Ascending aorta (tissue), 2 donors: ENCODE results near the gene ZBTB20. TPM values are rescaled to one million over a fixed set of nuclear protein-coding genes. Genes with fewer than 3 reads are reported as not detected.

ENCODE experiments used
- DNase-seq, 2 donors: peaks; one replicate each; pipeline ENCODE4 v3.0.0-alpha.2; 2019; ENCODE audit warnings: low spot score in 2 of 2
- H3K27ac ChIP-seq, 2 donors: fragments of 200-600 bp; sonication (generic); one replicate each; pipeline ENCODE4 v1.5.1; 2016 to 2017; ENCODE audit warnings: mild to moderate bottlenecking in 1 of 2
- H3K27me3 ChIP-seq: fragments of 200-600 bp; sonication (generic); one replicate; pipeline ENCODE4 v1.5.1; 2017
- H3K36me3 ChIP-seq, 2 donors: fragments of 200-600 bp; sonication (generic); one replicate each; pipeline ENCODE4 v1.5.1; 2016
- H3K4me1 ChIP-seq, 2 donors: fragments of 200-600 bp; sonication (generic); one replicate each; pipeline ENCODE4 v1.5.1; 2016 to 2017; ENCODE audit warnings: mild to moderate bottlenecking in 1 of 2
- H3K4me3 ChIP-seq, 2 donors: fragments of 200-600 bp; sonication (generic); one replicate each; pipeline ENCODE4 v1.5.1; 2016 to 2017; ENCODE audit warnings: mild to moderate bottlenecking in 1 of 2
- H3K9me3 ChIP-seq, 2 donors: fragments of 200-600 bp; sonication (generic); one replicate each; pipeline ENCODE4 v1.5.1; 2016
- CTCF ChIP-seq, 3 experiments: fragments of 200-600 bp in 2 of 3; fragments of 450-650 bp in 1 of 3; sonication (generic) in 2 of 3; IDR thresholded peaks; one replicate each; pipeline ENCODE4 v1.5.1; 2016 to 2019; ENCODE audit warnings: antibody characterized with exemption in 3 of 3, mild to moderate bottlenecking in 1 of 3, moderate library complexity in 1 of 3
- intact Hi-C: fragments of 100-400 bp; cut with DNase I; formaldehyde crosslinking; loops from one replicate; pipeline ENCODE4 v1.15.1; 2023
- total RNA-seq: library from RNA; depleted of rRNA; stranded (reverse); fragments of >200 nt; gene quantifications from one replicate; pipeline ENCODE4 v1.1.0, GENCODE V29; 2016

The ZBTB20 gene
- total RNA-seq, 1 donor from 2014 or later: 60.3 TPM

GRCh38 chr3:115084686-115085085 lies 62.4 kb downstream of the ZBTB20 start:
- H3K36me3 ChIP-seq: no peaks in the 10 kb centered on the region
- no peaks in the 10 kb centered on the region for H3K27me3 ChIP-seq
- DNase-seq: no peak
- TF ChIP-seq CTCF (IDR thresholded peaks at IDR 0.05): no peak
- H3K9me3 ChIP-seq: no peaks in the 10 kb centered on the region
- no peak overlapping the region for H3K27ac ChIP-seq
- peaks cover 0 to 2% of the 10 kb centered on the region in 2 donors for H3K4me1 ChIP-seq
- no peak overlapping the region for H3K4me3 ChIP-seq
- intact Hi-C loops: no loop called here

GRCh38 chr3:115082260-115082659 lies 64.8 kb downstream of the ZBTB20 start:
- Histone ChIP-seq H3K9me3 (no peaks in the 10 kb centered on the region), H3K27me3 (no peaks in the 10 kb centered on the region), H3K27ac (no peak overlapping the region), H3K4me1 (no peaks in the 10 kb centered on the region), H3K36me3 (no peaks in the 10 kb centered on the region), H3K4me3 (no peak overlapping the region)
- DNase-seq: no peak
- intact Hi-C loops: no loop called here
- no peak for TF ChIP-seq CTCF (IDR thresholded peaks at IDR 0.05)

GRCh38 chr3:115081444-115081843 lies 65.6 kb downstream of the ZBTB20 start:
- H3K27me3 ChIP-seq: no peaks in the 10 kb centered on the region
- no peaks in the 10 kb centered on the region for H3K4me1 ChIP-seq
- H3K36me3 ChIP-seq: no peaks in the 10 kb centered on the region
- no peaks in the 10 kb centered on the region for H3K9me3 ChIP-seq
- no peak overlapping the region for H3K4me3 ChIP-seq
- no peak for TF ChIP-seq CTCF (IDR thresholded peaks at IDR 0.05)
- intact Hi-C loops: no loop called here
- DNase-seq: no peak
- H3K27ac ChIP-seq: no peak overlapping the region

GRCh38 chr3:115077501-115078250 lies 69.4 kb downstream of the ZBTB20 start:
- H3K9me3 ChIP-seq: peaks cover 0 to 5% of the 10 kb centered on the region in 2 donors
- no peak for TF ChIP-seq CTCF (IDR thresholded peaks at IDR 0.05)
- no peaks in the 10 kb centered on the region for H3K4me1 ChIP-seq
- H3K27me3 ChIP-seq: no peaks in the 10 kb centered on the region
- no peak overlapping the region for H3K27ac ChIP-seq
- no peaks in the 10 kb centered on the region for H3K36me3 ChIP-seq
- DNase-seq: no peak
- intact Hi-C loops: no loop called here
- H3K4me3 ChIP-seq: no peak overlapping the region

GRCh38 chr3:115074502-115074901 lies 72.6 kb downstream of the ZBTB20 start:
- no peak for DNase-seq
- no peaks in the 10 kb centered on the region for H3K36me3 ChIP-seq
- intact Hi-C loops: no loop called here
- peaks cover 0 to 3% of the 10 kb centered on the region in 2 donors for H3K4me1 ChIP-seq
- H3K27me3 ChIP-seq: no peaks in the 10 kb centered on the region
- no peak overlapping the region for H3K4me3 ChIP-seq
- TF ChIP-seq CTCF (IDR thresholded peaks at IDR 0.05): no peak
- no peak overlapping the region for H3K27ac ChIP-seq
- peaks cover 0 to 5% of the 10 kb centered on the region in 2 donors for H3K9me3 ChIP-seq
